AG04450 (cell line): ENCODE results near the gene TAF5. TPM values are rescaled to one million over a fixed set of nuclear protein-coding genes. Genes with fewer than 3 reads are reported as not detected.

Source experiments
- CTCF ChIA-PET: fragments of 300-600, 350-600 bp; formaldehyde crosslinking; extraction: SDS; loops from one replicate; lab custom pipeline; 2022; ENCODE audit warnings: antibody characterized with exemption, inconsistent platforms; lab: Charles Lee
- POLR2A ChIA-PET: fragments of 350-600 bp; formaldehyde crosslinking; extraction: SDS; loops from one replicate; lab custom pipeline; 2021; ENCODE audit warnings: antibody characterized with exemption, inconsistent platforms; lab: Yijun Ruan, JAX
- DNase-seq: peaks from one replicate; pipeline ENCODE4 v3.0.0-alpha.2; 2011; ENCODE audit warnings: low read depth, low spot score
- H3K27ac ChIP-seq: one replicate; pipeline ENCODE4 v1.5.1; 2012; ENCODE audit warnings: low read depth, low read length, control low read depth
- H3K27me3 ChIP-seq: one replicate; pipeline ENCODE4 v1.6.0; 2012; ENCODE audit warnings: low read length; ENCODE audit not compliant: control insufficient read depth, insufficient read depth
- H3K4me3 ChIP-seq: 2 replicates; pipeline ENCODE4 v1.5.1; 2011; ENCODE audit warnings: mild to moderate bottlenecking, low read depth, low read length, control low read depth
- H3K9me3 ChIP-seq: 2 replicates; pipeline ENCODE4 v1.5.1; 2012; ENCODE audit warnings: low read length; ENCODE audit not compliant: control insufficient read depth, insufficient read depth
- polyA plus RNA-seq: library from polyadenylated mRNA; depleted of rRNA; stranded (reverse); fragments of >200 nt; gene quantifications from 2 replicates; pipeline ENCODE4 v1.2.3, GENCODE V29; 2011; rRNA removed
- TF ChIP-seq, protein P1 (sequence below): IDR thresholded peaks from 2 replicates; pipeline ENCODE4 v1.5.1; 2011; ENCODE audit warnings: low read depth, low read length, control low read depth, inconsistent platforms

Gene TAF5
- polyA plus RNA-seq, 1 experiment = 3.5 TPM

DNA sequence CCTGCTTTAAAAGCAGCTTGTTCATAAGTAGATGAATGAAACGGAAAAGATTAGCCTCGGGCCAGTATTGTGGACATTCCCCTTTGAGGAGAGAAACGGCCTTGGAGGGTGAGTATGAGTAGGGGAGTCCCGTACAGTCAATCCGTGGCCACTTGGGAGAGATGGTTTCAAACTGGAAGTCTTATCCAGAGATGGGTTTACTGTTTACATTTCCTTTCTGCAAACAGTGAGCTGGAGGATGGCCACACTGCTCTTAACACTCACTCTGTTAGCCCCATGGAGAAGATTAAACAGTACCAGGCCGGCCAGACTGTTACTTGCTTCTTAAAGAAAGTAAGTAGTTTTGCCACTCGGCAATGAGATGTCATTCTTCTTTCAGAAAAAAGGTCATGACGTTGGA lies 64.1 kb downstream of the TAF5 start:
- no peak for DNase-seq
- ChIA-PET POLR2A (interaction anchor here (0.6 kb wide), 1 partner anchor 59 kb away, joined by 5 read pairs; no protein-coding TSS in a partner anchor), CTCF (interaction anchor here (1.0 to 2.3 kb wide), 3 partner anchors 16 to 54 kb away, joined by 3 to 13 read pairs (median 6); no protein-coding TSS in a partner anchor)
- H3K9me3 ChIP-seq = no peaks in the 10 kb centered on the region
- TF ChIP-seq, protein P1, sequence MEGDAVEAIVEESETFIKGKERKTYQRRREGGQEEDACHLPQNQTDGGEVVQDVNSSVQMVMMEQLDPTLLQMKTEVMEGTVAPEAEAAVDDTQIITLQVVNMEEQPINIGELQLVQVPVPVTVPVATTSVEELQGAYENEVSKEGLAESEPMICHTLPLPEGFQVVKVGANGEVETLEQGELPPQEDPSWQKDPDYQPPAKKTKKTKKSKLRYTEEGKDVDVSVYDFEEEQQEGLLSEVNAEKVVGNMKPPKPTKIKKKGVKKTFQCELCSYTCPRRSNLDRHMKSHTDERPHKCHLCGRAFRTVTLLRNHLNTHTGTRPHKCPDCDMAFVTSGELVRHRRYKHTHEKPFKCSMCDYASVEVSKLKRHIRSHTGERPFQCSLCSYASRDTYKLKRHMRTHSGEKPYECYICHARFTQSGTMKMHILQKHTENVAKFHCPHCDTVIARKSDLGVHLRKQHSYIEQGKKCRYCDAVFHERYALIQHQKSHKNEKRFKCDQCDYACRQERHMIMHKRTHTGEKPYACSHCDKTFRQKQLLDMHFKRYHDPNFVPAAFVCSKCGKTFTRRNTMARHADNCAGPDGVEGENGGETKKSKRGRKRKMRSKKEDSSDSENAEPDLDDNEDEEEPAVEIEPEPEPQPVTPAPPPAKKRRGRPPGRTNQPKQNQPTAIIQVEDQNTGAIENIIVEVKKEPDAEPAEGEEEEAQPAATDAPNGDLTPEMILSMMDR = no peak
- no peaks in the 10 kb centered on the region for H3K27me3 ChIP-seq
- no peak overlapping the region for H3K4me3 ChIP-seq
- no peak overlapping the region for H3K27ac ChIP-seq

DNA sequence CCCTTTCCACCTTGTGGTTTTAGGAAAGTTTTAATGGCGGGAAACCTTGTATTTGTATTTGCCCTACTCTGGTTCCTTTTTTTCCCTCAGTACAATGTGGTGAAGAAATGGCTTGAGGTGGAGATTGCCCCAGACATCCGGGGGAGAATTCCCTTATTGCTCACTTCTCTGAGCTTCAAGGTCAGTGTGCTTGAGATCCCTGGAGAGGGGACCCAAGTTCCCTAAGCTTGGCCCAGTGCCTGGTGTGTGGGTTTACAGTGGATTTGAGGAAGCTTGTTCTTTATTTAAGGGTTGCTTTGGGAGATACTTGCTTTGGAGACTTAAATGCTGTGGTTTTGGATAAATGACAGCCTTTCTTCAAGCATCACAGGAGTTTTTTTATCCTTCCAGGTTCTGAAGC lies 66.1 kb downstream of the TAF5 start:
- TF ChIP-seq, protein P1 = no peak
- ChIA-PET CTCF (interaction anchor here (1.0 to 1.2 kb wide), 2 partner anchors 52 to 100 kb away, joined by 3 read pairs; no protein-coding TSS in a partner anchor), POLR2A (interaction anchor here (0.9 kb wide), 1 partner anchor 10 kb away, joined by 3 read pairs; no protein-coding TSS in a partner anchor)
- Histone ChIP-seq H3K9me3 (no peaks in the 10 kb centered on the region), H3K4me3 (no peak overlapping the region), H3K27me3 (no peaks in the 10 kb centered on the region), H3K27ac (no peak overlapping the region)
- no peak for DNase-seq

Other genes starting within 250 kb of the TAF5 start
- gene NT5C2, start 174.7 kb upstream of the TAF5 start, polyA plus RNA-seq = 94.5 and 117 TPM in 2 replicates
- gene RPEL1, start 122.1 kb upstream of the TAF5 start, polyA plus RNA-seq = 0.15 and 0.20 TPM in 2 replicates
- 5.2 and 6.6 TPM in 2 replicates for gene INA, start 90.8 kb upstream of the TAF5 start, polyA plus RNA-seq
- 6.9 and 9.9 TPM in 2 replicates for gene PCGF6, start 16.8 kb upstream of the TAF5 start, polyA plus RNA-seq
- 258 and 407 TPM in 2 replicates for gene ATP5MK, start 28.5 kb downstream of the TAF5 start, polyA plus RNA-seq
- 18.5 and 21.9 TPM in 2 replicates for gene PDCD11, start 28.6 kb downstream of the TAF5 start, polyA plus RNA-seq
- 9.2 and 11.3 TPM in 2 replicates for gene CALHM2, start 84.4 kb downstream of the TAF5 start, polyA plus RNA-seq
- gene CALHM1, start 90.9 kb downstream of the TAF5 start, polyA plus RNA-seq = not detected in 2 replicates
- not detected in 2 replicates for gene CALHM3, start 111.3 kb downstream of the TAF5 start, polyA plus RNA-seq
- 0.67 and 0.82 TPM in 2 replicates for gene NEURL1, start 125.7 kb downstream of the TAF5 start, polyA plus RNA-seq